Measurements from ENCODE around the gene MXI1. TPM values are rescaled to one million over a fixed set of nuclear protein-coding genes. Genes with fewer than 3 reads are reported as not detected.

MXI1 gene
- total and polyA plus RNA-seq, 9 donors, result 17.1 to 25.2 (median 20.5) TPM

DNA sequence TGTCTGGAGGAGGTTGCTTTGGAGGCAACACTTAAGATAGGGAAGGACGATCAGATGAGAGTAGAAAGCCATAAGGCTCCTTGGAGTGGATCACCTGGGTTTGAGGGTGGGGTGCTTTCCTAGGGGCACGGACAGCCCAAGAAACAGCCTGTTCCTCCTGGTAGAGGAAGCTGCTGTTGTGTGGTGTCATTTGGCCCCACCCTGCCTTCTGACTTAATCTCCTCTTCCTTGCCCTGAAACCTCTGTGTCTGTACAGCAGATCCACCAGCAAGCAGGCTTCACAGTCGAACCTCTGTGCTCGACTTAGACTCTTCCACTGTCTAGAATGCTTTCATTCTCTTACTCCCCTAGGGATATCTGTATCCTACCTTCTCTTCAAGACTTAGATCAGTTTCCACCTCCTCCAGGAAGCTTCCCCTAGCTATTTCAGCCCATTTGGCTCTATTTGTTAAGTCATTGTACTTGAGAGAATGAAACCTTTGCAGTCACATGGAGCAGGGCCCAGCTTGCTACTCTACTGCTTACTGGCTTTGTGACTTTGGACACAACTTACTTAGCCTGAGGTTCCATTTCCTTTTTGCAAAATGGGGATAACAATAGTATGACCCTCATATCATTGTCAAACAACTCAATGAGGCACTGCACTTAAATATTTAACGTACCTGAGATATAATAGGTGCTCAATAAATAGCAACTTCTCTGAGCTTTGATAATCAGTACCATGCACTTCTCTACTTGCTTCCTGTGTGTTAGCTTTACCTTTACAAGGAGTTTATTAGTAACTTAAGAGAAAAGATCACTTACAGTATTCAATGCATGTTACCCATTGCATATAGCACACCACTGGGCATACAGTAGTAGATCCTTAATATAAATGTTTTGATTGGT is 5.0 kb downstream of the MXI1 start:
- H3K36me3 ChIP-seq (ENCODE audit: control insufficient read depth, insufficient read depth, low read length), result no peaks in the 10 kb centered on the region
- H3K9me3 ChIP-seq (replicated peaks; ENCODE audit: control insufficient read depth, low read depth, low read length), result no peaks in the 10 kb centered on the region
- no peak overlapping the region for H3K4me3 ChIP-seq (ENCODE audit: low read length)
- 46% methylated on average over 3 of the region's 5 CpGs for WGBS (ENCODE audit: insufficient coverage)
- no peaks in the 10 kb centered on the region for H3K27me3 ChIP-seq (ENCODE audit: control insufficient read depth, insufficient read depth, low read length)
- H3K4me1 ChIP-seq (ENCODE audit: control insufficient read depth, insufficient read depth, low read length), result peaks cover 14% of the 10 kb centered on the region
- no peak overlapping the region for H3K27ac ChIP-seq (ENCODE audit: low read length)
- no peak for DNase-seq

GRCh38 chr10:110214371-110214826 is 7.0 kb downstream of the MXI1 start:
- Histone ChIP-seq H3K27ac (ENCODE audit: low read length) (no peak overlapping the region), H3K27me3 (ENCODE audit: control insufficient read depth, insufficient read depth, low read length) (no peaks in the 10 kb centered on the region), H3K9me3 (replicated peaks; ENCODE audit: control insufficient read depth, low read depth, low read length) (no peaks in the 10 kb centered on the region), H3K4me3 (ENCODE audit: low read length) (no peak overlapping the region), H3K36me3 (ENCODE audit: control insufficient read depth, insufficient read depth, low read length) (no peaks in the 10 kb centered on the region), H3K4me1 (ENCODE audit: control insufficient read depth, insufficient read depth, low read length) (peaks cover 14% of the 10 kb centered on the region)
- DNase-seq, result no peak
- 40% methylated on average over 1 of the region's 3 CpGs for WGBS (ENCODE audit: insufficient coverage)

DNA sequence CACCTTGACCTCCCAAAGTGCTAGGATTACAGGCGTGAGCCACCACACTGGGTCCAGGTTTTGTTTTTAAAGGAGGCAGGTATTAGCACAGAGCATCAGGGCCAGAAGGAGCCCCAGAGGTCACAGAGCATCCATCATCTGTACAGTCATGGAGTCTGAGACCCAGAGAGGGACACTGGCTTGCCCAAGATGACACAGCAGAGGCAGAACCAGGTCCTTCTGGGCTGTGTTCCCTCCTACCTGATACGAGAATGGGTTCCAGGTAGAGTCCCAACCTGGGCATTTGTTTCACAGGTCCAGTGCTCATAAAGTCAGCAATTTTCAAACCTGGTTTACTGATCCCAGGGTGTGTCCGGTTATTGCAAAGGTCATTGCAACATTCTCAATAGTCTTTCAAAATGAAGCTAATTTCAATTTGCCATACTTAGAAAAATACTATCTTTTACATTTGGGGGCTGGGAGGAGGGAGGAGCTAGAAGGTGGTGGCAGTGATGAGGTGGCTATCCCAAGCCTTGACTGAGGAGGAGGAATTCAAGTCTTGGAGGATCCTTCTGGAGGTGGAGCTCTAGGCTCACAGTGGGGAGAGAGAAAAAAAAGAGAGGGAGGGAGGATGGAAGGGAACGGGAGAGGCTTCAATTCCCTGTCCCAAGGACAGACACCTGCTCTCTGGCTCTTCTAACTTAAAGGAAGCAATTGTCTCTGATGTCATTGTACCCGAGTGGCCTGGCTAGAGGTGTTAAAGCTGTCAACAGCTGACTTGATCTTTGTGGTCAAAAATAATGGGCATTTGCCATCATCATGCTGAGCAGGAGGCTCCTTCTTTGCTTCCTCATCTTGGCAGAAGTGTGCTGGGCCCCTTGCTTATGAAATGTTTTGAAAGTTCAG is 8.1 kb downstream of the MXI1 start:
- H3K4me1 ChIP-seq (ENCODE audit: control insufficient read depth, insufficient read depth, low read length), result peaks cover 14% of the 10 kb centered on the region
- DNase-seq, result no peak
- no peaks in the 10 kb centered on the region for H3K9me3 ChIP-seq (replicated peaks; ENCODE audit: control insufficient read depth, low read depth, low read length)
- H3K36me3 ChIP-seq (ENCODE audit: control insufficient read depth, insufficient read depth, low read length), result no peaks in the 10 kb centered on the region
- WGBS (ENCODE audit: insufficient coverage), result 74% methylated on average over 5 of the region's 5 CpGs
- no peak overlapping the region for H3K27ac ChIP-seq (ENCODE audit: low read length)
- H3K27me3 ChIP-seq (ENCODE audit: control insufficient read depth, insufficient read depth, low read length), result no peaks in the 10 kb centered on the region
- H3K4me3 ChIP-seq (ENCODE audit: low read length), result no peak overlapping the region

DNA sequence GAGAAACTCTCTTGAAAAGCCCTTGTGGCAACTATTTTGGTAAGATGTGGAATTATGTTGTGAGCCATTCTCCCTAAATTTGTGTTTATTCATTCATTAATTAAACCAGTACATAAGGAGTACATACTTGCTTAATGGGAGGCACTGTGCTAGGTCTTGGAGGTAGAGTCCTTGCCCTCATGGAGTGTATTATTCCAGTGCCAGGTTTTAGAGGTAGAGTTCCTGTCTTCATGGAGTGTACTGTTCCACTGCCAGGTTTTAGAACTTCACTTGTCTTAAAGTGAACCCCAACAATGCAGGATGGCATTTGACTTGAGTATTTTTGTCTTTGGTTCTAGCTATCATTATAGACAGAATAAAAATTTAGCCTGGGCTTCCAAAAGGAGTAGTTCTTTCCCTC is 8.8 kb downstream of the MXI1 start:
- no peak overlapping the region for H3K4me3 ChIP-seq (ENCODE audit: low read length)
- no peak for DNase-seq
- peaks cover 16% of the 10 kb centered on the region for H3K4me1 ChIP-seq (ENCODE audit: control insufficient read depth, insufficient read depth, low read length)
- no peaks in the 10 kb centered on the region for H3K36me3 ChIP-seq (ENCODE audit: control insufficient read depth, insufficient read depth, low read length)
- H3K27ac ChIP-seq (ENCODE audit: low read length), result no peak overlapping the region
- H3K27me3 ChIP-seq (ENCODE audit: control insufficient read depth, insufficient read depth, low read length), result no peaks in the 10 kb centered on the region
- H3K9me3 ChIP-seq (replicated peaks; ENCODE audit: control insufficient read depth, low read depth, low read length), result no peaks in the 10 kb centered on the region

DNA sequence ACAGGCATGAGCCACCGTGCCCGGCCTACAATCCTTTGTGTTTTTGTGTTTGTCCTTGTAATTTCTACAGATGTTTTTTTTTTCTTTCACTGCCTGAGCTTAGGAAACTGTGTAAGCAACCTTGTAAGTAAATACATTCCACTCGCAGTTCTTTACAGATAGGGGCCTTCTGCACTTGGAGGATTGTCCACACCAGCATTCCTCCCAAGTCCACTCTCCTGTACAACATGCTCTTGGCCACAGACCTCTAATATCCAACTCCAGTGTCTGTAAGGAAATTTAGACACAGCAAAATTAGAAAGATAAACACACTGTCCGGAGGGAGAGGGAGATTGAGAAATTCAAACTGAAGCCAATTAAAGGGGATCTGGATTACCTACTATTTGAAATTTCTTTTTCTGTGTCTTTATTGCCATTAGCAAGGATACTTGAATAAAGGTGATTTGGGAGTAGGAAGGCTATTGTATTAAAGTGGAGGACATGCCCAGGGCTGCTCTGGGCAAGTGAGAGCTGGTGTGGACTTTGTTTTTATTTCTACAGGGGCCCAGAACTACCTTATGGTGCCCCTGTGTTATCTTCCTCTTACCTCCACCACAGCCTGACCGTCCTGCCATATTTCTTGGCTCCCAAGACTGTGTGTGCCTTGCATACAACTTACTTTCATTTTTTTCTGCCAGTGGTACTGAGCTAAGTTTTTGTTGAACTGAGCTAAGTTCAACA is 9.7 kb downstream of the MXI1 start:
- H3K4me1 ChIP-seq (ENCODE audit: control insufficient read depth, insufficient read depth, low read length), result peaks cover 17% of the 10 kb centered on the region
- no peaks in the 10 kb centered on the region for H3K9me3 ChIP-seq (replicated peaks; ENCODE audit: control insufficient read depth, low read depth, low read length)
- H3K36me3 ChIP-seq (ENCODE audit: control insufficient read depth, insufficient read depth, low read length), result no peaks in the 10 kb centered on the region
- H3K27me3 ChIP-seq (ENCODE audit: control insufficient read depth, insufficient read depth, low read length), result no peaks in the 10 kb centered on the region
- DNase-seq, result no peak
- WGBS (ENCODE audit: insufficient coverage), result 100% methylated on average over 2 of the region's 5 CpGs
- H3K4me3 ChIP-seq (ENCODE audit: low read length), result no peak overlapping the region
- no peak overlapping the region for H3K27ac ChIP-seq (ENCODE audit: low read length)

- Histone ChIP-seq H3K27me3 (ENCODE audit: control insufficient read depth, insufficient read depth, low read length) (no peaks in the 10 kb centered on the region), H3K9me3 (replicated peaks; ENCODE audit: control insufficient read depth, low read depth, low read length) (no peaks in the 10 kb centered on the region), H3K27ac (ENCODE audit: low read length) (no peak overlapping the region), H3K4me1 (ENCODE audit: control insufficient read depth, insufficient read depth, low read length) (peaks cover 20% of the 10 kb centered on the region), H3K4me3 (ENCODE audit: low read length) (no peak overlapping the region), H3K36me3 (ENCODE audit: control insufficient read depth, insufficient read depth, low read length) (no peaks in the 10 kb centered on the region)
- no peak for DNase-seq
- no CpG with 5 or more reads among the region's 2 CpGs for WGBS (ENCODE audit: insufficient coverage)
These were observed 10.2 kb downstream of the MXI1 start for GRCh38 chr10:110217662-110218008.

DNA sequence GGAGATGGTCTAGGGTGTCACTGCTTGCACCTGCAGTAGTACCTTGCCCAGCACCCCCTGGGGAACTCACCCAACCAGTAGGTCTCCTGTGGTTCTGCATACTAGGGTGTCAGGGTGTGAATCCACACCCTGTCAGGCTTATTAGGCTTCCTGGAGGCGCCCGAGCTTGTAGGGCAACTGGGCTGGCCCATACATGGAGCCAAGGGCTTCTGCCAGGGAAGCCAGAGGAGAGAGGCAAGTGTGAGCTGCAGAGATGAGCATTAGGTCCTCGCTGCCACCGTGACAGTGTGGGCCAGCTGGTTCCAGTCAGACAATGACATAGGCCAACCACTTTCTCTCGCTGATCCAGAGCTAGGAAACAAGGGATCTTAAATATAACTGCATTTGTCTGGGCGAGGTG is 11.2 kb downstream of the MXI1 start:
- no peak overlapping the region for H3K4me3 ChIP-seq (ENCODE audit: low read length)
- H3K27me3 ChIP-seq (ENCODE audit: control insufficient read depth, insufficient read depth, low read length), result no peaks in the 10 kb centered on the region
- peaks cover 21% of the 10 kb centered on the region for H3K4me1 ChIP-seq (ENCODE audit: control insufficient read depth, insufficient read depth, low read length)
- H3K9me3 ChIP-seq (replicated peaks; ENCODE audit: control insufficient read depth, low read depth, low read length), result no peaks in the 10 kb centered on the region
- no peak overlapping the region for H3K27ac ChIP-seq (ENCODE audit: low read length)
- DNase-seq, result no peak
- 85% methylated on average over 3 of the region's 6 CpGs for WGBS (ENCODE audit: insufficient coverage)
- H3K36me3 ChIP-seq (ENCODE audit: control insufficient read depth, insufficient read depth, low read length), result no peaks in the 10 kb centered on the region

DNA sequence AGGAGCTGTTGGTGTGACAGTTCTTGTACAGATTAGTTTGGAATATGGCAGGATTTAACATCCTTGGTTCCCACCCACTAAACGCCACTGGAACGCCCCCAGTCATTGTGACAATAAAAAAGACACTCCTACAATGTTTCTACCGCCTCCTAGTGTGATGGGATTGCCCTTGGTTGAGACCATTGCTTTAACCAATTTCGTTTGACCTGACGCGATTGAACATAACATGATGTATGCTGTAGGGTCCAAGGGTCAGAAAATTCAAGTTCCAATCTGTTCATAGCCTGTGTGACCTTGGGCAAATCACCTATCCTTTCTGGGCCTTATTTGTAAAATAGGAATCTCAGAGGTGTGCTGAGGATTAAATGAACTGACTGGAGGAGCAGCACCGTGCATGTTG is 12.5 kb downstream of the MXI1 start:
- Histone ChIP-seq H3K4me1 (ENCODE audit: control insufficient read depth, insufficient read depth, low read length) (peaks cover 21% of the 10 kb centered on the region), H3K36me3 (ENCODE audit: control insufficient read depth, insufficient read depth, low read length) (no peaks in the 10 kb centered on the region), H3K27ac (ENCODE audit: low read length) (no peak overlapping the region), H3K9me3 (replicated peaks; ENCODE audit: control insufficient read depth, low read depth, low read length) (no peaks in the 10 kb centered on the region), H3K27me3 (ENCODE audit: control insufficient read depth, insufficient read depth, low read length) (no peaks in the 10 kb centered on the region), H3K4me3 (ENCODE audit: low read length) (no peak overlapping the region)
- 62% methylated on average over 3 of the region's 7 CpGs for WGBS (ENCODE audit: insufficient coverage)
- no peak for DNase-seq

DNA sequence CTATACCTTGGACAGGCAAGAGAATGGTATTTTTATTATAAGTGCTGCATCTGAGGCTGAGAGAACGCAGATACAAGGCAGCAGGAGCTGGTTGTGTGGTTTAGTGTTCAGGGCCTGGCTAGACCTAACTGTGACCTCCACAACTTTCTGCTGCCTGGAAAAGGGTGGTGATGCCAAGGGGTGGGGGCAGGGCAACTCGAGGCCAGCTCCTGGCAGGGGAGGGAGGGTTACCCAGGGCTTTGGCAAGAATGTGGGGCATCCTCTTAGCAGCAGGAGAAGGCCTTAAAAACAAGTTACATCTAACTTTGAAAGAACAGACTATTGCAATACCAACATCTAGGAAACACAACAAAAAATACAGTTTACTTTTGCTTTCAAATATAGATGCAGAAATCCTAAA is 13.0 kb downstream of the MXI1 start:
- Histone ChIP-seq H3K9me3 (replicated peaks; ENCODE audit: control insufficient read depth, low read depth, low read length) (no peaks in the 10 kb centered on the region), H3K27me3 (ENCODE audit: control insufficient read depth, insufficient read depth, low read length) (no peaks in the 10 kb centered on the region), H3K4me3 (ENCODE audit: low read length) (no peak overlapping the region), H3K36me3 (ENCODE audit: control insufficient read depth, insufficient read depth, low read length) (no peaks in the 10 kb centered on the region), H3K4me1 (ENCODE audit: control insufficient read depth, insufficient read depth, low read length) (peaks cover 23% of the 10 kb centered on the region), H3K27ac (ENCODE audit: low read length) (no peak overlapping the region)
- DNase-seq, result no peak
- 100% methylated on average over 1 of the region's 2 CpGs for WGBS (ENCODE audit: insufficient coverage)
